GM21515 (cell line): ENCODE measurements around the gene IFIT1.
A peak's percentile ranks its signal among the peaks of the same experiment; 100 is the strongest.

Source experiments
- ATAC-seq: cut with Tn5 transposase; IDR thresholded peaks from one replicate; pipeline ENCODE4 v1.9.1; 2021; ENCODE audit not compliant: unreplicated experiment

The IFIT1 gene, protein sequence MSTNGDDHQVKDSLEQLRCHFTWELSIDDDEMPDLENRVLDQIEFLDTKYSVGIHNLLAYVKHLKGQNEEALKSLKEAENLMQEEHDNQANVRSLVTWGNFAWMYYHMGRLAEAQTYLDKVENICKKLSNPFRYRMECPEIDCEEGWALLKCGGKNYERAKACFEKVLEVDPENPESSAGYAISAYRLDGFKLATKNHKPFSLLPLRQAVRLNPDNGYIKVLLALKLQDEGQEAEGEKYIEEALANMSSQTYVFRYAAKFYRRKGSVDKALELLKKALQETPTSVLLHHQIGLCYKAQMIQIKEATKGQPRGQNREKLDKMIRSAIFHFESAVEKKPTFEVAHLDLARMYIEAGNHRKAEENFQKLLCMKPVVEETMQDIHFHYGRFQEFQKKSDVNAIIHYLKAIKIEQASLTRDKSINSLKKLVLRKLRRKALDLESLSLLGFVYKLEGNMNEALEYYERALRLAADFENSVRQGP

DNA sequence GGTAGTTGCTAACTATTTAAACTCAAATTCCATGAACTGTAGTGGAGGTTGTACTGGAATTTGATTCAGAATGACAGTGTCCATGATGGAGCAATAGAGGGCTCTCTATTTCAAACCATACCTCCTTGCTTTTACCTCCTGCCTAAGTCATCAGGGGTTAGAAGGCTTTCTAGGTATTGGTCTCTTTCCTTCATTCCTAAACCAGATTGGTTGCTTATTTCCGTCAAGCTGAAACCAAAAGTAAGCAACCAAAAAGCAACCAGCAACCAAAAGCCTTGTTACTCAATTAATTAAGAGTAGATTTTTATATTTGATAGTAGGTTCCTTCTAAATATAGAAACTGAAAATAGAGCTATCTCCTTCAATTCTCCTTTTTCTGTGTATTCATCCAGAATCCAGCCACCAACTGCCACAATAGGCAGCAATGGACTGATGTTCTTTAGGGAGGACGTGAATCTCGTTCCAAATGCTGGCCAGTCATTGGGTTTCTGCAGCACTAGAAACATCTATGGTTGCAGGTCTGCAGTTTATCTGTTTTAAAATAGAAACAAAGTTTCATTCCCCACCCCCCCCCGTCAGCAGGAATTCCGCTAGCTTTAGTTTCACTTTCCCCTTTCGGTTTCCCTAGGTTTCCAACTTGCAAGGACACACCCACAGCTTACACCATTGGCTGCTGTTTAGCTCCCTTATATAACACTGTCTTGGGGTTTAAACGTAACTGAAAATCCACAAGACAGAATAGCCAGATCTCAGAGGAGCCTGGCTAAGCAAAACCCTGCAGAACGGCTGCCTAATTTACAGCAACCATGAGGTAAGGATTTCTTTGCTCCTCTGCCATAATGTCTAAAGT is at the start of gene IFIT1:
IFIT1 (plus strand) TSS at position 717 of the 850 bp plus-strand sequence; CDS start at position 807, 90 bp downstream.
- ATAC-seq, result peak; percentile 82

GRCh38 chr10:89343089-89343767 is 49.2 kb upstream of the IFIT1 start:
- no peak for ATAC-seq

- ATAC-seq, result no peak
Measured at GRCh38 chr10:89344156-89344555, 48.3 kb upstream of the IFIT1 start.

GRCh38 chr10:89345367-89346000 is 46.9 kb upstream of the IFIT1 start:
- ATAC-seq, result no peak

GRCh38 chr10:89346405-89347254 is 45.8 kb upstream of the IFIT1 start:
- no peak for ATAC-seq

DNA sequence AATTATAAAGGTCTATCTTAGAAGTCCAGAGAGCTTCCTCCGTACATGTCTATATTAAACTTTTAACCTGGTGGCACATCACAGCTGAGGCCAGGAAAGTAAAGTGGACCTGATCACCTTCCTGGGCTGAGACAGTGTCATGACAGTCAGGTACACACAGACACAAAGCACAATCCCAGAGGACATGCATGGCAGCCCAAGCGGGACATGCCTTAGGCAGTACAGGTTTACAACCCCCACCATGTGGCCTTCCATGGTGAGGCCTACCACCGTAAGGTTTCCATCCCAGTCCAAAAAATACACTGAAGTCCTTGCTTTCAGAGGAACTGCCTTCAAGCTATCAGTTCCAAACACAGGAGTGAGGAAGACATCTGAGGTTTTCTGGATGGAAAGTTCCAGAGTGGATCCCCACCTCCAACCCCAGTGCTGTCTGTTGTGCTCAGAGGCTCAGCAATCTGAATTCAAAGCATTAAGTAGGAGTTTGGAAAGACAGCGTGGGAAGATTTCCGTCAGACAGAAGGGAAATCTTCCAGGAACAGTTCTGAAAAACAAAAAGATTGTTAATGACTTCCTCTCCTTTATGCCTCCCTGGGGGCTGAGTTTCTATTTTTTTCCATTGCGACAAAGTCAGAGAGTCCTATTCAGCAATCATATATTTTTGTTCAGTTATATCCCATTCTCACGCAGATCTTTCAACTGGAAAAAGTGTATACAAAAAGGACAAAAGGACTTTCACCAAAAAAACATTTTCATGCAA is 44.5 kb upstream of the IFIT1 start:
- ATAC-seq, result no peak

DNA sequence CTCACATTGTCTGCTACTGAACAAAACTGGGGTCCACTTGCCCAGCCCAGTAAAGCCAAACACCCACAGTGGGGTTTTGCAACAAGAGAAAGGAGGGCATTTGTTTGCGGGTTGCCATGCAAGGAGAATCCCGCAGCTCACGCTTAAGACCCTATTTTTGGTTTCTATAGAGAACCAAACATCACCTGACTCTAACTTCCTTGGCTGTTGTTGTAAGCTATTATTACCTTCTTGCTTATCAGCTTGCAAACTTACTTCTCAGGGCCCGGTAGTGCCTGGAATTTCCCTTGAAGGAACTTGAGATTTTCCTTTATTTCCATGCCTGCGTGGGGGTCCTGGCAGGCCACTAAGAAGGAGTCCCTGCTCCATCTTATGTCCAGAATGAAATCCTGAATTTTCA is 43.9 kb upstream of the IFIT1 start:
- ATAC-seq, result no peak

DNA sequence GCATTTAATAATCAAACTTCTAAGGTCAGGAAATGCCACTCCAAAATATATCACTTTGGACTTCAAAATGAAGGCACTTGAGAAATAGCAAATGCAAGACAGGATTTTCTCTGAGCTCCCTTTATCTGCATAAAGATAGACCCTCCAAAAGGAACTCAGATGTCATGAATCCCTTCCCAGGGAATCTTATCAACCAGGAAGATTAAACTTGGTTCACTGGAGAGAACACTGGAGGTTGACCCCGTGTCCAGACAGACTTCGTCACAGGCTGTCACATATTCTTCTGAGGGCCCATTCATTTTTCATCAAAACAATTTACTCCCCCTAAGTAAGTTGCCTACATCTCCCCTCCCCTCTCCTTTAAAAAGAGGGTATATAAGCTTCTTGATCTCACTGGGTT is 43.4 kb upstream of the IFIT1 start:
- ATAC-seq, result no peak

- peak; percentile 32 for ATAC-seq
Measured at GRCh38 chr10:89350631-89351315, 41.6 kb upstream of the IFIT1 start.

- ATAC-seq, result peak; percentile 86
Measured at GRCh38 chr10:89351412-89351779, 41.0 kb upstream of the IFIT1 start.

DNA sequence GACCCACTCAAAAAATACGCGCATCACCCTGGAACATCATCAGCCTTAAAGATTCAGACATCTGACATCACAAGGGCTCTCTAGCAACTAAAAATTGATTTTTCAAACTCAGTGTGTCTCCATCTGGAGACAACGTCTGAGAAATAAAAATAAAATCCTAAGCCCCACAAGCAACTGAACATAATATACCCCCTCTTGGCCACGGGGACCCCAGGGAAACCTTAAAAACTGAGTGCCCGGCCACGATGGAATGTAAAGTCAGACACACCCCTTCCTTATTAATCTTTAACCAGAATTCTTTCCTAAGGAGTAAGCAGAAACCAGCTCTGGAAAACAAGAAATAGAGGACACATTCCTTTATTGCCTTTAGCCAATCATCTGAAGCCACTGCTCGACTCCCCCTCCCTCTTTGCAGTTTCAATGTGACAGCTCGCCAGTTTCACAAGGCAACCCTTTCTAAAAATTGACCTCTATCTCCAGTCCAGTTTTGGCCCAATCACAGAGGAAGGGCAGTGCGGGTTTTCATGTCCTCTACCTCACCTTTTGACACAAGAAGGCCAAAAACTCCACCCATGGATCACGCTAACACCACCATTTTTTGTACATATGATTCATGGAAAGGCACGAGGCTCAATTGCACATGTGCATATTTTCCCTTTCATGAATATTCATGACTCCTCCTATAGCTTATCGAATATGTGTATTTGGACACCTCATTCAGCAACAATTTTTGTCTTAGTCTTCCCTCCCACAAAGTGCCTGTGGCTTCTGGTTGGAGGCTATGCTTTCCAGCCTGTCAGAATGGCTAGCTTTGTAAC is 40.4 kb upstream of the IFIT1 start:
- no peak for ATAC-seq

DNA sequence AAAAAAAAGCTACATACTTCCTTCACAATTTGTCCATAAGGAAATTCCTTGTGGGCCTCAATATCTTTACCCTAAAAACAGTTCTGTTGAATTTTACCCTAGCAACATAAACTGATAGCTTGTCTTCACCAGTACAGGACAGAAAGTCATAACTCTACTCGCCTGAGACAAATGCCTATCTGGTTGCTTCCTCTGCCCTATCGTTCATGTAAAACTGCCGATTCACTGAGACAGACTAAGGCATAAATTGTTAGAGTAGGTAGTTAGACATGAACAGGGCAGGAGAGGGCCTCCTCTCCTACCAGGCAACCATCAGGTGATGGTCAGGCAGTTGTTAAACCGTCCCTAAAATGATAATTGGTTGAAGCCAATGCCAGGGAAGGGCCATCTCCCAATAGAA is 39.6 kb upstream of the IFIT1 start:
- no peak for ATAC-seq

GRCh38 chr10:89355394-89355931 is 37.0 kb upstream of the IFIT1 start:
- no peak for ATAC-seq

- no peak for ATAC-seq
Measured at GRCh38 chr10:89357096-89357495, 35.3 kb upstream of the IFIT1 start.

DNA sequence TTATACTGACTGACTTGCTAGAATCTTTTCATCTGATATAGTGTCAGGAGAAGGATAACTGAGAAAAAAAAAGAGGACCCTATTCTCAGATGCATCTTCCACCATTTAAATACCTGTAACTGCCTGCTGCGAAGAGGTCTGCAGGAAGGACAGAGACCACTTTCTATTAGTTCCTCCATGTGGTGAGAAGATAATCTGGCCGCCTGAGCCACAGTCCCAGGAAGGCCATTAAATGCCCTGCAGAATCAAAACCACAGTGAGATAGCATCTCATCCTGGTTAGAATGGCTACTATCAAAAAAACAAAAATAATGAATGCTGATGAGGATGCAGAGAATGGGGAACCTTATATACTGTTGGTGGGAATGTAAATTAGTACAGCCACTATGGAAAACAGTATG is 34.4 kb upstream of the IFIT1 start:
- no peak for ATAC-seq

DNA sequence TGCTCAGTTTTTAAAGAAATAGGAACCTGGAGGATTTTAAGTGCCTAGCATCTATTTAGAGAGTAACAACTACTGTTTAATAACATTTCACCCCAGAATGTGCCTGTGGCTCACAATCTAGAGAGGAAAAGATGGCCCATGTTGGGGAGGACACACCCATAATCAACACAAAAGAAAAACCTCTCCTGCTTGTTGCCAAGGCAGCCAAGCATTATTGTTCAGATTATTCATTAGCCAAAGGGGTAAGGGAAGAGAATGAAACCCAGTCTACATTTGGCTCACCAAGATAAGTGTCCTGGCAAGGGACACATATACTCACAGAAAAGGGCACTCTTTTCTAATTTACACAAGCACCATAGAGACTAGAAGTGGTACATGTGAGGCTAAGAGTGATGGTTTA is 32.3 kb upstream of the IFIT1 start:
- no peak for ATAC-seq

DNA sequence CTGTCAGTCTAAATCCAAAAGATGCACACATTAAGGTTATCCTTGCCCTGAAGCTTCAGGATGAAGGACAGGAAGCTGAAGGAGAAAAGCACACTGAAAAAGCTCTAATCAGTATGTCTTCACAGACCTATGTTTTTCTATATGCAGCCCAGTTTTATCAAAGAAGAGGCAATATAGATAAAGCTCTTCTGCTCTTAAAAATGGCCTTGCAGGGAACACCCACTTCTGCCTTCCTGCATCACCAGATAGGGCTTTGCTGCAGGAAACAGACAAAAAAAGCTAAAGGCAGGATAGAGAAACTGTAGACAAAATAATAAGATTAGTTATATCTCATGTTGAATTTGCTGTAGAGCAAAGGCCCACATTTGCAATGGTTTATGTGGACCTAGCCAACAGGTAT is 29.5 kb upstream of the IFIT1 start:
- ATAC-seq, result no peak
